Endothelial cell of umbilical vein (primary cell): Measurements from ENCODE around the gene XYLB. TPM values are rescaled to one million over a fixed set of nuclear protein-coding genes. Genes with fewer than 3 reads are reported as not detected.

Experiments used
- BruUV-seq: library from RNA; stranded (reverse); fragments of 400-500 nt; replicated peaks from 2 replicates; lab custom pipeline; 2021; lab: Mats Ljungman, UMichigan
- CTCF ChIA-PET: fragments of 300-600, 350-600 bp; sonication (Branson Sonifier 250); formaldehyde crosslinking; loops from one replicate; lab custom pipeline; 2021; ENCODE audit warnings: antibody characterized with exemption, inconsistent platforms; lab: Charles Lee
- POLR2A ChIA-PET: fragments of 300-600, 350-600 bp; sonication (Branson Sonifier 250); formaldehyde crosslinking; loops from one replicate; lab custom pipeline; 2021; ENCODE audit warnings: antibody characterized with exemption, inconsistent platforms; lab: Charles Lee
- DNase-seq: peaks from one replicate; pipeline ENCODE4 v3.0.0-alpha.2; 2011; ENCODE audit warnings: low read depth, low spot score
- FAIRE-seq: peaks from 2 replicates; lab custom pipeline; 2011; peaks lifted over from hg19 to GRCh38; lab: Jason Lieb, UNC
- H2AFZ ChIP-seq: 2 replicates; pipeline ENCODE4 v1.6.0; 2012; ENCODE audit warnings: low read depth, low read length, control low read depth, inconsistent platforms
- H3K27ac ChIP-seq: 2 replicates; pipeline ENCODE4 v1.5.1; 2011; ENCODE audit warnings: low read depth, mild to moderate bottlenecking, control low read depth, low read length, moderate library complexity; ENCODE audit not compliant: insufficient read depth
- H3K27me3 ChIP-seq, 2 experiments: 2 replicates each; pipeline versions ENCODE4 v1.6.0 to v1.6.1; 2011; ENCODE audit warnings: low read length in 2 of 2, mixed read lengths in 1 of 2; ENCODE audit not compliant: control insufficient read depth in 2 of 2, insufficient read depth in 2 of 2
- H3K36me3 ChIP-seq, 2 experiments: 2 replicates in 1 of 2; 3 replicates in 1 of 2; pipeline ENCODE4 v1.5.1; 2011; ENCODE audit warnings: low read length in 2 of 2, mild to moderate bottlenecking in 1 of 2, moderate library complexity in 1 of 2; ENCODE audit not compliant: control insufficient read depth in 2 of 2, insufficient read depth in 2 of 2; ENCODE audit errors: extremely low read depth in 1 of 2
- H3K4me1 ChIP-seq: 3 replicates; pipeline ENCODE4 v1.5.1; 2011; ENCODE audit warnings: mild to moderate bottlenecking, low read length; ENCODE audit not compliant: control insufficient read depth, insufficient read depth; ENCODE audit errors: extremely low read depth
- H3K4me2 ChIP-seq: 2 replicates; pipeline ENCODE4 v1.6.1; 2011; ENCODE audit warnings: low read length, control low read depth, mixed read lengths; ENCODE audit not compliant: insufficient read depth
- H3K4me3 ChIP-seq, 3 experiments: fragments of 200-600 bp in 1 of 3; sonication (generic), shearing (Covaris generic) in 1 of 3; replicated peaks in 1 of 3; 2 replicates each; pipeline ENCODE4 v1.5.1; 2011 to 2016; ENCODE audit warnings: control low read depth in 3 of 3, low read length in 3 of 3, mild to moderate bottlenecking in 2 of 3, inconsistent platforms in 1 of 3, low read depth in 1 of 3, moderate library complexity in 1 of 3; ENCODE audit not compliant: insufficient read depth in 1 of 3
- H3K79me2 ChIP-seq: 2 replicates; pipeline ENCODE4 v1.6.0; 2012; ENCODE audit warnings: low read length, inconsistent platforms; ENCODE audit not compliant: control insufficient read depth, insufficient read depth
- H3K9ac ChIP-seq: replicated peaks from 2 replicates; pipeline ENCODE3; 2011; ENCODE audit warnings: low read length, control low read depth; ENCODE audit not compliant: insufficient read depth; ENCODE audit errors: extremely low read depth
- H3K9me1 ChIP-seq: replicated peaks from 3 replicates; pipeline ENCODE4 v1.6.0; 2011; ENCODE audit warnings: mild to moderate bottlenecking, low read length; ENCODE audit not compliant: control insufficient read depth, insufficient read depth; ENCODE audit errors: extremely low read depth
- H3K9me3 ChIP-seq: replicated peaks from 2 replicates; pipeline ENCODE4 v1.5.1; 2012; ENCODE audit warnings: low read length, inconsistent platforms; ENCODE audit not compliant: control insufficient read depth, insufficient read depth
- H4K20me1 ChIP-seq: replicated peaks from 2 replicates; pipeline ENCODE3; 2011; ENCODE audit warnings: mild to moderate bottlenecking, low read length; ENCODE audit not compliant: control insufficient read depth, insufficient read depth; ENCODE audit errors: extremely low read depth
- CTCF ChIP-seq, 2 donors: IDR thresholded peaks; 1 replicate in 1 of 2; 2 replicates in 1 of 2; pipeline ENCODE4 v1.5.1; 2011; ENCODE audit warnings: low read length in 2 of 2, mild to moderate bottlenecking in 2 of 2, moderate library complexity in 2 of 2, control low read depth in 1 of 2, inconsistent platforms in 1 of 2, low read depth in 1 of 2; ENCODE audit not compliant: insufficient read depth in 1 of 2; ENCODE audit errors: extremely low read depth in 1 of 2
- EZH2 ChIP-seq: IDR thresholded peaks from 2 replicates; pipeline ENCODE4 v1.6.1; 2012; ENCODE audit warnings: borderline replicate concordance, low read depth, mild to moderate bottlenecking, moderate library complexity, low read length, inconsistent platforms; ENCODE audit not compliant: severe bottlenecking
- FOS ChIP-seq: IDR thresholded peaks from 2 replicates; pipeline ENCODE4 v1.6.1; 2011; ENCODE audit warnings: mild to moderate bottlenecking, low read length, moderate library complexity, borderline replicate concordance; ENCODE audit not compliant: insufficient read depth
- GATA2 ChIP-seq: IDR thresholded peaks from 2 replicates; pipeline ENCODE4 v1.7.0; 2011; ENCODE audit warnings: low read depth, mild to moderate bottlenecking, moderate library complexity, mixed read lengths, low read length; ENCODE audit not compliant: insufficient read length, insufficient read depth
- JUN ChIP-seq: IDR thresholded peaks from 2 replicates; pipeline ENCODE4 v1.6.1; 2011; ENCODE audit warnings: borderline replicate concordance, low read depth; ENCODE audit not compliant: insufficient read length, insufficient read depth
- MAX ChIP-seq: IDR thresholded peaks from 2 replicates; pipeline ENCODE4 v1.6.1; 2011; ENCODE audit not compliant: insufficient read depth, insufficient read length
- MYC ChIP-seq: IDR thresholded peaks from one replicate; pipeline ENCODE4 v1.6.1; 2011; ENCODE audit warnings: mild to moderate bottlenecking, low read depth, low read length
- POLR2A ChIP-seq: IDR thresholded peaks from 2 replicates; pipeline ENCODE4 v1.6.1; 2012; ENCODE audit warnings: low read depth, mild to moderate bottlenecking, control low read depth, low read length
- POLR2AphosphoS5 ChIP-seq: IDR thresholded peaks from 2 replicates; pipeline ENCODE4 v1.6.1; 2012; ENCODE audit warnings: low read depth, mild to moderate bottlenecking, control low read depth, low read length, moderate library complexity; ENCODE audit not compliant: insufficient read depth
- dilution Hi-C: fragments of 300-500 bp; cut with MboI; formaldehyde crosslinking; loops from one replicate; pipeline ENCODE4 v1.15.0; 2019; ENCODE audit warnings: low sequenced_read_pairs; ENCODE audit not compliant: extremely low pct_ligation_motif_present
- intact Hi-C: fragments of 100-400 bp; cut with micrococcal nuclease; formaldehyde crosslinking; loops from one replicate; pipeline ENCODE4 v1.10.0; 2022
- polyA plus RNA-seq, 4 experiments: library from polyadenylated mRNA; depleted of rRNA in 3 of 4; stranded (reverse) in 3 of 4; unstranded in 1 of 4; fragments of >200 nt; gene quantifications; 2 replicates each; pipeline versions ENCODE4 v1.2.1 to v1.2.3, GENCODE V29; 2011 to 2012; ENCODE audit warnings: missing spikeins in 1 of 4
- total RNA-seq: library from RNA; stranded (reverse); gene quantifications from 2 replicates; pipeline ENCODE4 v1.2.3, GENCODE V29; 2021

Gene XYLB
- total and polyA plus RNA-seq, 2 donors (not counting 3 experiments of a cell fraction or from before 2014, with no cell fraction given), result 3.7 to 4.3 TPM

DNA sequence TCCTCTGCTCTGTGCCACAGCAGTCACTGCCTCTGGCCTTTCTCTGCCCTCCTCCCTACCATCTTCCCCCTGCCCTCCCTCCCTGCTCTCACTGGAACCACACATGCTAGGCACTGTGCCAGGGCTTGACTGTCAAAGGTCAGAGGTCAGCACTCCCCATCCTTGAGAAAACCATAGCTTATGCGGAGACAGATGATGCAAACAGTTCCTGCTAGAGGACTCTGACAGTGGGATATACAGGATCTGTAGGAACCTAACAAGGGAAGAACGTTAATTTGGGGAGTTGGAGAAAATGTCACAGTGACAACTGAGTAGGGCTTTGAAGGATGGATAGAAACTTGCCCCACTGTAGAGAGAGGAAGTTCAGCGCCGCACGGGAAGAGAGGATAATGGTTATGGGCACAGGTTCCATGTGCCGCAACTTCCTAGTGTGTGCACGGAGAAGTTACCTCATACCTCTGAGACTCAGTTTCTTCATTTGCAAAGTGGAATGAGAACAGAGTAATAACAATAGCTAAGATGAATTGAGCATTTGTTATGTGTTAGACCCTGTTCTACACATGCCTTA lies 29.3 kb upstream of the XYLB start:
- Histone ChIP-seq H3K79me2 (no peaks in the 10 kb centered on the region), H3K36me3 (no peaks in the 10 kb centered on the region), H3K9ac (no peak overlapping the region), H2AFZ (no peak overlapping the region), H4K20me1 (no peaks in the 10 kb centered on the region), H3K27ac (no peak overlapping the region), H3K4me3 (no peak overlapping the region), H3K27me3 (no peaks in the 10 kb centered on the region), H3K9me1 (no peaks in the 10 kb centered on the region), H3K4me2 (no peak overlapping the region), H3K4me1 (no peaks in the 10 kb centered on the region), H3K9me3 (no peaks in the 10 kb centered on the region)
- DNase-seq (no peak), FAIRE-seq (no peak)
- POLR2A ChIA-PET, result no interaction called here
- intact Hi-C loops, result no loop called here
- dilution Hi-C loops, result no loop called here
- no TSS peak for BruUV-seq
- TF ChIP-seq EZH2, result no peak
- no peak for TF ChIP-seq MYC
- TF ChIP-seq FOS, result no peak
- CTCF ChIA-PET, result no interaction called here

DNA sequence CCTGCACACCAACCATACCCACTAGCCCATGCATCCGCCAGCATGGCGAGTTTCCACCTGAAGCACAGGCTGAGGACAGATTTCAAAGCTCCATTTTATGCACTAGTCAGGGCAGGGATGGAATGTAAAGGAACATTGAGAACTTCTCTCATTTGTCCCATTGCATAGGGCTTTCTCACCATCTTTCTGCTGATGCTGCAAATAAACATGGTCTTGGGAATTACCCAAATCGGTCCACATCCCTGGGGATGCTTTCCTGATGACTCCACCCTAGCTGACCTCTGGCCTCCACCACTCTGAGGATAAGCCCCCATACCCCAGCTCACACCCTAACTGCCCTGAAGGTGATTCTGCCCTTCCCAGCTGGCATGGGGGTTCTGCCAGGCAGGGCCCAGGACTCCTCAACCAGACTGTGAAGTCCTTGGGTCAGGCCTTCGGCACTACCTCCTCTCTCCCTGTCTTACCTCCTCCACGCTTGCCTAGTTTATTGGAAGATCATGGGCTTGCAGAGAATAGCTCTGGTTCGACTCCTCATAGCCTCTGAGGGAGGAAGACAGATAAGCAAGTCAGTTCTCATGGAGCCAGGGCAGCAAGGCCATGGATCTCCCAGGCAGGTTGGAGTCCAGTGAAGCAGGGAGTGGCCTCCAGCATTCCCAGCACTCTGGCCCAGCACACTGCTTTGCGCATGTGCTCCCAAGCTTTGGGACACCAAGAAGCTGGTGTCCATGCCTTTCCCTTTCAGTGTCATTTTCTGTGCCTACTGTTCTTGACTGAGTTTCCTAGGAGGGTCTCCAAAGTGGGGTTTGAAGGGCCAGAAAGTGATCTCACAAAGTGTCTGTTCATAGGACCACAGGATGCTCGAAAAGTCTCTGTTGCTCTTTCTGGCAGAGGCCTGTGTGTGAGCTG lies 27.6 kb upstream of the XYLB start:
- TF ChIP-seq EZH2 (no peak), POLR2A (no peak), MAX (no peak), MYC (no peak), JUN (no peak), CTCF (IDR thresholded peaks at IDR 0.05; ENCODE audit: extremely low read depth in 1 of 2, insufficient read depth in 1 of 2, low read depth in 1 of 2, low read length in 2 of 2) (no peak), FOS (no peak), GATA2 (no peak), POLR2AphosphoS5 (no peak)
- POLR2A ChIA-PET, result no interaction called here

More for the DNA sequence above, 27.6 kb upstream of the XYLB start:
- dilution Hi-C loops, result no loop called here
- H3K9ac ChIP-seq, result no peak overlapping the region
- H3K9me3 ChIP-seq, result no peaks in the 10 kb centered on the region
- DNase-seq (no peak), FAIRE-seq (no peak)
- intact Hi-C loops, result no loop called here
- H3K4me1 ChIP-seq, result no peaks in the 10 kb centered on the region
- no peaks in the 10 kb centered on the region for H4K20me1 ChIP-seq
- H3K4me3 ChIP-seq, result no peak overlapping the region
- H3K36me3 ChIP-seq, result no peaks in the 10 kb centered on the region
- H3K27ac ChIP-seq, result no peak overlapping the region
- CTCF ChIA-PET, result interaction anchor here (0.6 to 1.2 kb wide), 2 partner anchors 19 to 212 kb away, joined by 3 read pairs; no protein-coding TSS in a partner anchor
- H3K27me3 ChIP-seq, result no peaks in the 10 kb centered on the region
- H3K9me1 ChIP-seq, result no peaks in the 10 kb centered on the region
- H3K79me2 ChIP-seq, result no peaks in the 10 kb centered on the region
- H3K4me2 ChIP-seq, result no peak overlapping the region
- H2AFZ ChIP-seq, result no peak overlapping the region
- BruUV-seq, result no TSS peak
